ENCODE measurements around the gene ABLIM1. TPM values are rescaled to one million over a fixed set of nuclear protein-coding genes. Genes with fewer than 3 reads are reported as not detected.

Gene ABLIM1
- total RNA-seq, 6 experiments from 2014 or later, result 38.8 to 76.5 (median 50.6) TPM

- ATAC-seq (no peak), DNase-seq (no peak)
- TF ChIP-seq CTCF (IDR thresholded peaks at IDR 0.05), result no peak
- no peak for TF ChIP-seq POLR2A (IDR thresholded peaks at IDR 0.05)
- Histone ChIP-seq H3K4me1 (no peaks in the 10 kb centered on the region), H3K27ac (no peak overlapping the region), H3K36me3 (peaks cover 0 to 30% (median 15%) of the 10 kb centered on the region in 4 donors), H3K4me3 (no peak overlapping the region), H3K9me3 (no peaks in the 10 kb centered on the region), H3K27me3 (no peaks in the 10 kb centered on the region)
- intact Hi-C loops (cut with DNase I), result no loop called here
- 86% methylated on average over 4 of the region's 4 CpGs for WGBS (ENCODE audit: insufficient coverage, low coverage, low lambda C conversion rate, missing lambda C conversion rate)
These were observed 225.4 kb downstream of the ABLIM1 start for GRCh38 chr10:114432566-114433093.

DNA sequence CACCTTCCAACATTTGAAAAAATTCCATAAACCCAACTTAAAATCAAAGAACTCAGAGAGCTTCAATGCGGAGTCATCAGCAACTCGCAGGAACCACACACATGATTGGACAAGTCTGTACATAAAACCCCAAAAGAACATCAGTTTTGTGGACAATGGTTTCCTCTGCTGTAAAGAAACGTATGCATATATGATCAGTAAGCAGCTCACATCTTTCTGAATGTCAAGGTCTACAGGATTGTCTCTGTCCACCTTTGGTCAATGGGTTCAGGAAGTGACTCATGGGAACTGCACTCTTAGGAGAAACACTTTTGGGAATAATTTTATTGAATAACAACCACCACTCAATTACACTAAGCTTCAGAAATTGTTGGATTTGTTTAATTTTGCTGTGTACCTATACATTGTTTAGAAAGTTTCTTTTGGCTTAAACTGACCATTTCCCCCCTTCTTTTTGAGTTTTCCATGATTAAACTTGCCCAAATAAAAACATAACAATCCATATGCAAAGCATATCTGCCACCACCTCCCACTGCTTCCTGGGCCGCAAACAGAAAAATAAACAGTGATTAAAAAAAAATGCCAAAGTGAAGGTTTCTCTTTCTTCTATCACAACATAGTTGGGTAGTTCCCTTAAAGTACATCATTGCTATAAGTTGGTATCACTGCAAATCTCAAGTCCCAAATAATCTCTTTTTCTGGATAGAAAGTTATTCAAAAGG lies 226.5 kb downstream of the ABLIM1 start:
- no peak for DNase-seq
- H3K27me3 ChIP-seq, result no peaks in the 10 kb centered on the region
- intact Hi-C loops (cut with DNase I), result no loop called here
- no peak overlapping the region for H3K4me3 ChIP-seq
- no peaks in the 10 kb centered on the region for H3K9me3 ChIP-seq
- peaks cover 0 to 20% (median 12%) of the 10 kb centered on the region in 4 donors for H3K36me3 ChIP-seq
- TF ChIP-seq CTCF (IDR thresholded peaks at IDR 0.05), result no peak
- no peak for TF ChIP-seq POLR2A (IDR thresholded peaks at IDR 0.05)
- H3K4me1 ChIP-seq, result no peaks in the 10 kb centered on the region
- 83% methylated on average over 4 of the region's 4 CpGs for WGBS (ENCODE audit: insufficient coverage, low coverage, low lambda C conversion rate, missing lambda C conversion rate)
- H3K27ac ChIP-seq, result no peak overlapping the region
- no peak for ATAC-seq

DNA sequence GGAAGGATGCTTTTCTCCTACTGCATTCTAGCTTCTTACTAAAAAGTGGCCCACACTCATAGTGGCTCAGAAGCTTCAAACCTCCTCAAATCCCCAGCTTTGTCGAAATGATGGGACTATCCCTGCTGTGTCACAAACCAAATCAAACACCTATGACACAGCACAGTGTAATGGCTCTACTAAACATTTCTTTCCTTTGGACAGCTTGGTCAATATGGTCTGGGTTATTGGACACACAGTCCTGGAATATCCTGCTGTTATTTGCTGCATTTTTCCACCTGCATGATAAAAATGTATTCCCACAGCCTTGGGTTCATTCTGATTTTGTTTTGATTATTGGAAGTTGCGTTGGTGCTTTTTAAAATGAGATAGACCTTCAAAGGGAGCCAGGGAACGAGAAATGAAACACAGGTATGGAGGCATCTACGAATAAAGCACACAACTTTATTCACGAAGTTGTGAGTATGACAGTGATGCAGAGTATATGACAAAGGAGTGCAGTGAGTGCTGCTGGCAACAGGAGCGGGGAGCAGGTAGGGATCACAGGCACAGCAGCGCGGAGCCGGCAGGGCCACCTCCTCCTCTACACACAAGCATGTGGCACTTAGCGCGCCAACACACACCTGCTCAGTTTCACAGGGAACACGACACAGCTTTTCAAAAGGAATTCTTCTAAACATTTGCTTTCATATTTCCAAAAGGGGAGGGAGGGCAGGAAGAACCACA lies 227.2 kb downstream of the ABLIM1 start:
- H3K36me3 ChIP-seq, result peaks cover 0 to 13% (median 8%) of the 10 kb centered on the region in 4 donors
- ATAC-seq (no peak), DNase-seq (no peak)
- 94% methylated on average over 9 of the region's 12 CpGs for WGBS (ENCODE audit: insufficient coverage, low coverage, low lambda C conversion rate, missing lambda C conversion rate)
- H3K9me3 ChIP-seq, result no peaks in the 10 kb centered on the region
- H3K4me3 ChIP-seq, result no peak overlapping the region
- H3K4me1 ChIP-seq, result no peaks in the 10 kb centered on the region
- intact Hi-C loops (cut with DNase I), result no loop called here
- no peaks in the 10 kb centered on the region for H3K27me3 ChIP-seq
- TF ChIP-seq POLR2A (IDR thresholded peaks at IDR 0.05) (no peak), CTCF (IDR thresholded peaks at IDR 0.05) (no peak)
- H3K27ac ChIP-seq, result no peak overlapping the region

GRCh38 chr10:114429581-114430335 lies 228.3 kb downstream of the ABLIM1 start:
- H3K36me3 ChIP-seq, result peaks cover 0 to 6% (median 2%) of the 10 kb centered on the region in 4 donors
- no peaks in the 10 kb centered on the region for H3K9me3 ChIP-seq
- no peaks in the 10 kb centered on the region for H3K27me3 ChIP-seq
- DNase-seq, result no peak
- TF ChIP-seq CTCF (IDR thresholded peaks at IDR 0.05) (no peak), POLR2A (IDR thresholded peaks at IDR 0.05) (no peak)
- 89% methylated on average over 8 of the region's 9 CpGs for WGBS (ENCODE audit: insufficient coverage, low coverage, low lambda C conversion rate, missing lambda C conversion rate)
- H3K4me1 ChIP-seq, result no peaks in the 10 kb centered on the region
- H3K4me3 ChIP-seq, result no peak overlapping the region
- ATAC-seq, result no peak
- no peak overlapping the region for H3K27ac ChIP-seq
- intact Hi-C loops (cut with DNase I), result no loop called here
